Retinal pigment epithelial cell (primary cell): ENCODE results near the gene TRPC4AP.

Source experiments
- DNase-seq: peaks from one replicate; pipeline ENCODE4 v3.0.0-alpha.2; 2010; ENCODE audit warnings: low read depth
- H3K4me3 ChIP-seq: 2 replicates; pipeline ENCODE4 v1.5.1; 2011; ENCODE audit warnings: mild to moderate bottlenecking, low read length, control low read depth, moderate library complexity
- CTCF ChIP-seq: conservative IDR thresholded peaks from 2 replicates; pipeline ENCODE4 v1.5.1; 2011; ENCODE audit warnings: low read depth, low read length, control low read depth, inconsistent platforms

The TRPC4AP gene

DNA sequence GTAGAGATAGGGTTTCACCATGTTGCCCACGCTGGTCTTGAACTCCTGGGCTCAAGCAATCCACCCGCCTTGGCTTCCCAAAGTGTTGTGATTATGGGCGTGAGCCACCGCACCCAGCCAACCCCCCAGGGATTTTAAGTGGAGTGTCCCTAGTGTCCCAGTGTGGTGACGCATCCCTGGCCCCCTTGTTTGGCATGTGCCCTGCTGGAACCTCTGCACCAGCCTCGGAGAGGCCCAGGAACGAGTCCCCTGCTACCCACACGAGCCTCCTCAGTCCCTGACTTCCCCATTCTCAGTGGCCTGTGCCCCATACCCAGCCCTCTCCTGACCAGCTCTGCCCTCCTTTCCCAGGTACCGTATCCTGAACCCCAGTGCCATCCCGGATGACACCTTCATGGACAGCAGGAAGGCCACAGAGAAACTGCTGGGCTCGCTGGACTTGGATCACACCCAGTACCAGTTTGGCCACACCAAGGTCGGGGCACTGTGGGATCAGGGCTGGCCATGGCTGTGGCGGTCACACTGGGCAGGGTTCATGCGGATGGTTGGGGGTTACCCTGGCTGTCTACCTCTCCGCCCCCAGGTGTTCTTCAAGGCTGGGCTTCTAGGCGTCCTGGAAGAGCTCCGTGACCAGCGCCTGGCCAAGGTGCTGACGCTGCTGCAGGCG lies 99.7 kb downstream of the TRPC4AP start:
- H3K4me3 ChIP-seq, result no peak overlapping the region
- no peak for TF ChIP-seq CTCF
- no peak for DNase-seq

GRCh38 chr20:34990661-34991214 lies 101.9 kb downstream of the TRPC4AP start:
- TF ChIP-seq CTCF, result no peak
- DNase-seq, result no peak
- H3K4me3 ChIP-seq, result no peak overlapping the region

- TF ChIP-seq CTCF, result no peak
- DNase-seq, result no peak
- no peak overlapping the region for H3K4me3 ChIP-seq
These were observed 102.4 kb downstream of the TRPC4AP start for GRCh38 chr20:34990231-34990630.

DNA sequence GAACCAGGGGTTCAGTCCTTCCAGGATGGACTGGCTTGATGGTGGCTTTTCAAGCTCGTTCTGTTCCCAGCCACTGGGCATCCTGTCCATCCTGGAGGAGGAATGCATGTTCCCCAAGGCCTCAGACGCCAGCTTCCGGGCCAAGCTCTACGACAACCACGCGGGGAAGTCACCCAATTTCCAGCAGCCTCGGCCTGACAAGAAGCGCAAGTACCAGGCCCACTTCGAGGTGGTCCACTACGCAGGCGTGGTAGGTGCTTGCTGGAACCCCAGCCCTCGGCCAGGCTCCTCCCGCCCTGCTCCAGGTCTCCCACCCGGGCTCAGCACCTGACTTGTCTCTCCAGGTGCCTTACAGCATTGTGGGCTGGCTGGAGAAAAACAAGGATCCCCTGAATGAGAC lies 102.9 kb downstream of the TRPC4AP start:
- TF ChIP-seq CTCF, result no peak
- no peak overlapping the region for H3K4me3 ChIP-seq
- DNase-seq, result no peak

DNA sequence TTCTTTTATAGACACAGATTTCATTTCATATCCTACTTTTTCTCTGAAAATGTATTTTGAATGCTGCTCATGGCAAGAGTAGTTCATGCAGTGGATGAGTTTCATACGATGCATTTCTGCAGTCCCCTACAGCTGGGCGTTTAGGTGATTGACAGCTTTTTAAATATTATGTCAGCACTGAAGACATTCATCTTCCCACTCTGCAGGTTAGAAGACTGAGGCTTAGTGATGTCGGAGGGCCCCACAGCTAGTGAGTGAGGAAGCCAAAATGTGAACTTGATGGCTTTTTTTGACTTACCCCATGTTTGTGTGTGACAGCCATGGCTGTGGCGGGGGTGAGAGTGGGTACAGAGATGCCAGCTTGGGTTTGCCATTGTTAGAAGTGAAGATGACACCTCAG lies 103.5 kb downstream of the TRPC4AP start:
- no peak for TF ChIP-seq CTCF
- DNase-seq, result no peak

GRCh38 chr20:34988191-34988540 lies 104.4 kb downstream of the TRPC4AP start:
- no peak for DNase-seq
- no peak for TF ChIP-seq CTCF
- H3K4me3 ChIP-seq, result no peak overlapping the region

More for the DNA sequence above, 103.5 kb downstream of the TRPC4AP start:
- H3K4me3 ChIP-seq, result no peak overlapping the region
